CD4-positive, alpha-beta T cell (primary cell): ENCODE data around the gene GCSH. TPM values are rescaled to one million over a fixed set of nuclear protein-coding genes. Genes with fewer than 3 reads are reported as not detected.

Experiments
- ATAC-seq: fragments of 200-7000 bp; cut with Tn5 transposase; one replicate; pipeline ENCODE4 v1.10.0; 2022; ENCODE audit warnings: mild to moderate bottlenecking; ENCODE audit not compliant: poor library complexity
- CTCF ChIA-PET: fragments of 350-600 bp; sonication (Branson Sonifier 250); formaldehyde crosslinking; loops from one replicate; lab custom pipeline; 2021; ENCODE audit warnings: antibody characterized with exemption, inconsistent platforms; lab: Charles Lee
- POLR2A ChIA-PET: fragments of 350-600 bp; sonication (Branson Sonifier 250); formaldehyde crosslinking; loops from one replicate; lab custom pipeline; 2021; ENCODE audit warnings: antibody characterized with exemption, inconsistent platforms; lab: Charles Lee
- DNase-seq, 14 experiments: peaks; one replicate each; pipeline ENCODE4 v3.0.0-alpha.2; 2013 to 2020; ENCODE audit warnings: mixed read lengths in 2 of 14
- H3K27ac ChIP-seq, 2 donors: one replicate each; pipeline versions ENCODE4 v1.5.1 to v1.7.0; 2013; ENCODE audit warnings: low read length in 2 of 2, low read depth in 1 of 2, mild to moderate bottlenecking in 1 of 2
- H3K27me3 ChIP-seq, 2 experiments: 1 replicate in 1 of 2; 2 replicates in 1 of 2; pipeline versions ENCODE4 v1.6.1 to v1.7.0; 2013; ENCODE audit warnings: low read length in 2 of 2, control low read depth in 1 of 2, mild to moderate bottlenecking in 1 of 2, moderate library complexity in 1 of 2; ENCODE audit not compliant: insufficient read depth in 2 of 2, control insufficient read depth in 1 of 2
- H3K36me3 ChIP-seq: one replicate; pipeline ENCODE4 v1.6.1; 2013; ENCODE audit warnings: low read length, control low read depth; ENCODE audit not compliant: insufficient read depth
- H3K4me1 ChIP-seq: one replicate; pipeline ENCODE4 v1.6.1; 2013; ENCODE audit warnings: low read length, control low read depth; ENCODE audit not compliant: insufficient read depth
- H3K4me3 ChIP-seq: one replicate; pipeline ENCODE4 v1.5.1; 2013; ENCODE audit warnings: mild to moderate bottlenecking, low read length, moderate library complexity
- H3K9me3 ChIP-seq, 2 experiments: 1 replicate in 1 of 2; 2 replicates in 1 of 2; pipeline versions ENCODE4 v1.6.1 to v1.7.0; 2013; ENCODE audit warnings: low read length in 2 of 2, mild to moderate bottlenecking in 2 of 2, control low read depth in 1 of 2, moderate library complexity in 1 of 2; ENCODE audit not compliant: control insufficient read depth in 1 of 2, insufficient read depth in 1 of 2
- H3K27ac Mint-ChIP-seq: one replicate; pipeline ENCODE4 v1.8.0; 2020; ENCODE audit warnings: mixed read lengths
- H3K27me3 Mint-ChIP-seq: one replicate; pipeline ENCODE4 v1.8.0; 2021; ENCODE audit warnings: mixed read lengths
- H3K36me3 Mint-ChIP-seq: one replicate; pipeline ENCODE4 v1.8.0; 2021; ENCODE audit warnings: low read depth, mixed read lengths
- H3K4me1 Mint-ChIP-seq: one replicate; pipeline ENCODE4 v1.8.0; 2021; ENCODE audit warnings: low read depth, mixed read lengths
- H3K4me3 Mint-ChIP-seq: one replicate; pipeline ENCODE4 v1.8.0; 2020; ENCODE audit warnings: mild to moderate bottlenecking, mixed read lengths
- H3K9me3 Mint-ChIP-seq: one replicate; pipeline ENCODE4 v1.8.0; 2020; ENCODE audit warnings: mixed read lengths
- intact Hi-C, 2 experiments: fragments of 100-400 bp; cut with DNase I in 1 of 2; cut with micrococcal nuclease in 1 of 2; formaldehyde crosslinking; loops; one replicate each; pipeline versions ENCODE4 v1.15.1 to v1.9.0; 2023 to 2025; cut with DNase I, micrococcal nuclease
- total RNA-seq, 174 experiments: library from RNA in 2 of 174; stranded (reverse) in 2 of 174; gene quantifications; one replicate each; pipeline ENCODE4 v1.2.3 and lab custom pipeline; 2021 to 2026
- TF ChIP-seq, protein P1 (sequence below): fragments of 200-600 bp; IDR thresholded peaks from one replicate; pipeline ENCODE4 v1.8.0; 2022; ENCODE audit warnings: antibody characterized with exemption, mild to moderate bottlenecking

GCSH gene
- total RNA-seq, 2 experiments from 2014 or later = 2.3 to 3.2 TPM

DNA sequence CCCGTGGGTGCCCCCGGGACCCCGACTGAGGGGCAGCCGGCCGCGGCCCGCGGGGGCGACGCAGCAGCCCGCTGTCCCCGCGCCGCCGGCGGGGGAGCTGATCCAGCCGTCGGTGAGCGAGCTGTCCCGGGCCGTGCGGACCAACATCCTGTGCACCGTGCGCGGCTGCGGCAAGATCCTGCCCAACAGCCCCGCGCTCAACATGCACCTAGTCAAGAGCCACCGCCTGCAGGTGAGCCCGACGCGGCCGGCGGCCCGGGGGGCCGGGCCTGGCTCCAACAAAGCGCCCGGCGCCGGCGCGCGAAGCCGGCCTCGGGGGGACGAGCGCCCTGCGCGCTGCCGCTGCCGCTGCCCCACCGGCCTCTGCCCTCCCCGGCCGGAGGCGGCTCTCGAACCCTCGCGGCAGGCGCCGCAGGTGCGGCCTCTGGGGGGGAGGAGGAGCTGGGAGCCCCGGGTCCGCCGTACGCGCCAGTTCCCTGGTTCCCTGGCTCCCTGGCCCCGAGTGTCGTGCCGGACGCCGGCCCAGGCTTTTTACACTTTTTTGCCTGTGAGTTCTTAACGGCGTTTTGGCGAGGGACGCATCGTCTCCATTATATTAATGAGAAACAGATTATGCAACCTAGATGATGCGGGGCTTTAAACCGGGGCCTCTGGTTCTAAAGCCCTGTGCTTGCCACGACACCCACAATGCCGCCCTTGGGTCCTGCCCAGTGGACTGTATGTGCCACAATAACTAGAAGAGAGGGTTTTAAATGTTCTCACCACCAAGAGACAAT is 60.0 kb downstream of the GCSH start:
- H3K27me3 Mint-ChIP-seq = no peaks in the 10 kb centered on the region
- peak in 11 of 14 experiments; percentile 11 to 79 (median 36) for DNase-seq
- H3K36me3 Mint-ChIP-seq = peaks cover 24% of the 10 kb centered on the region
- Histone ChIP-seq H3K4me3 (peak overlapping the region; percentile 57), H3K4me1 (peaks cover 30% of the 10 kb centered on the region), H3K36me3 (peaks cover 8% of the 10 kb centered on the region), H3K9me3 (no peaks in the 10 kb centered on the region), H3K27ac (no peak overlapping the region), H3K27me3 (no peaks in the 10 kb centered on the region)
- ChIA-PET POLR2A (interaction anchor here (0.6 to 3.6 kb wide), 13 partner anchors 9 to 702 kb away, joined by 3 to 51 read pairs (median 4); partner anchors contain the start of genes C16orf46, CENPN, CMC2 and GAN), CTCF (interaction anchor here (0.6 to 8.0 kb wide), 23 partner anchors 9 to 494 kb away, joined by 3 to 80 read pairs (median 4); partner anchors contain the start of genes C16orf46, CENPN, CMC2 and GCSH)
- TF ChIP-seq, protein P1, sequence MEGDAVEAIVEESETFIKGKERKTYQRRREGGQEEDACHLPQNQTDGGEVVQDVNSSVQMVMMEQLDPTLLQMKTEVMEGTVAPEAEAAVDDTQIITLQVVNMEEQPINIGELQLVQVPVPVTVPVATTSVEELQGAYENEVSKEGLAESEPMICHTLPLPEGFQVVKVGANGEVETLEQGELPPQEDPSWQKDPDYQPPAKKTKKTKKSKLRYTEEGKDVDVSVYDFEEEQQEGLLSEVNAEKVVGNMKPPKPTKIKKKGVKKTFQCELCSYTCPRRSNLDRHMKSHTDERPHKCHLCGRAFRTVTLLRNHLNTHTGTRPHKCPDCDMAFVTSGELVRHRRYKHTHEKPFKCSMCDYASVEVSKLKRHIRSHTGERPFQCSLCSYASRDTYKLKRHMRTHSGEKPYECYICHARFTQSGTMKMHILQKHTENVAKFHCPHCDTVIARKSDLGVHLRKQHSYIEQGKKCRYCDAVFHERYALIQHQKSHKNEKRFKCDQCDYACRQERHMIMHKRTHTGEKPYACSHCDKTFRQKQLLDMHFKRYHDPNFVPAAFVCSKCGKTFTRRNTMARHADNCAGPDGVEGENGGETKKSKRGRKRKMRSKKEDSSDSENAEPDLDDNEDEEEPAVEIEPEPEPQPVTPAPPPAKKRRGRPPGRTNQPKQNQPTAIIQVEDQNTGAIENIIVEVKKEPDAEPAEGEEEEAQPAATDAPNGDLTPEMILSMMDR = no peak
- peaks cover 40% of the 10 kb centered on the region for H3K4me1 Mint-ChIP-seq
- no peaks in the 10 kb centered on the region for H3K9me3 Mint-ChIP-seq
- peak overlapping the region; percentile 73 for H3K27ac Mint-ChIP-seq
- peak overlapping the region; percentile 90 for H3K4me3 Mint-ChIP-seq
- intact Hi-C loops = loop anchor here (1.0 to 10.0 kb wide), 9 partner anchors 29 to 1139 kb away; partner anchors contain the start of genes GCSH (in 2 of the 2), CENPN (in 1 of the 2), GAN (in 1 of the 2) and MPHOSPH6 (in 1 of the 2)
- peak; percentile 53 for ATAC-seq

DNA sequence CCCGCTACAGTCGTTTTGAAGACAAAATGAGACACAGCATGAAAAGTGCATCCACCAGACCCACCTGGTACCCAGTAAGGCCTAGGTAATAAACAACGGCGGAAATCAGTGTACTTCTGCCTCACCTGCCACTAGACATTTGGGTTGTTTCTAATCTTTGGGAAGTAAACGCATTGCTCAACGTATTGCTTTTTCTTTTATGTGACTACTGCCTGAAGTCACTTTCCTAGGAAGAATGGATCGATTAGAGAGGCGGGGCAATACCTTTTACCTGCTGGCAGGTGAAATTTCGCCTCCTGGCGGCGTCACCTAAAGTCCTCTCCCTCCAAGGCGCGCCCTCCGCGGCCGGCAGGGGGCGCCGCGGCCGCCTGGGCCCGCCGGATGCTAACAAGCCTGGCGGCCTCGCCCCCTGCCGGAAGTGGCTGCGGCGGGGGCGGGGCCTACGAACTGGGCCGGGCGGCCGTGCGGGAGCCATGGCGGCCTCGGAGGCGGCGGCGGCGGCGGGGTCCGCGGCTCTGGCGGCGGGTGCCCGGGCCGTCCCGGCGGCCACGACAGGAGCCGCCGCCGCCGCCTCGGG is 60.7 kb downstream of the GCSH start, which contains the start of gene ATMIN:
TSS of gene ATMIN (plus strand) at position 445 of the 577 bp plus-strand sequence. CDS start at position 474, 29 bp downstream.
- Mint-ChIP-seq H3K4me3 (peak within 1 kb of the TSS; percentile 90), H3K9me3 (no peaks in the 10 kb centered on the region), H3K4me1 (peaks cover 40% of the 10 kb centered on the region), H3K27ac (peak within 1 kb of the TSS; percentile 73), H3K27me3 (no peaks in the 10 kb centered on the region), H3K36me3 (peaks cover 19% of the 10 kb centered on the region)
- ChIA-PET CTCF (interaction anchor here (0.6 to 8.0 kb wide), 23 partner anchors 10 to 494 kb away, joined by 3 to 80 read pairs (median 4); partner anchors contain the start of genes C16orf46, CENPN, CMC2 and GCSH), POLR2A (interaction anchor here (0.6 to 3.6 kb wide), 13 partner anchors 9 to 702 kb away, joined by 3 to 51 read pairs (median 4); partner anchors contain the start of genes C16orf46, CENPN, CMC2 and GAN)
- H3K36me3 ChIP-seq = peaks cover 3% of the 10 kb centered on the region
- TF ChIP-seq, protein P1 = peak; percentile 84
- H3K9me3 ChIP-seq = no peaks in the 10 kb centered on the region
- intact Hi-C loops = loop anchor here (1.0 to 10.0 kb wide), 8 partner anchors 28 to 1139 kb away; partner anchors contain the start of genes GCSH (in 2 of the 2), CENPN (in 1 of the 2), GAN (in 1 of the 2) and MPHOSPH6 (in 1 of the 2)
- peak within 1 kb of the TSS; percentile 57 for H3K4me3 ChIP-seq
- H3K4me1 ChIP-seq = peaks cover 30% of the 10 kb centered on the region
- ATAC-seq = peak; percentile 94
- no peaks in the 10 kb centered on the region for H3K27me3 ChIP-seq
- no peak within 1 kb of the TSS for H3K27ac ChIP-seq
- peak; percentile 78 to 96 (median 88) for DNase-seq

Other genes with a start within 250 kb of the GCSH start
- 10 to 100 TPM; 67.7 to 68.8 TPM for gene CMC2, start 89.5 kb downstream of the GCSH start, total RNA-seq
- 1 to 10 TPM; 8.7 to 9.7 TPM for gene CENPN, start 89.2 kb downstream of the GCSH start, total RNA-seq
- gene ATMIN, start 60.6 kb downstream of the GCSH start, total RNA-seq = 10 to 100 TPM; 29.9 to 31.7 TPM
- gene C16orf46, start 19.2 kb downstream of the GCSH start, total RNA-seq = under 1 TPM in 1 of 2 experiments, not detected in 1; 0.55 TPM
- not detected for gene BCO1, start 142.3 kb upstream of the GCSH start, total RNA-seq
- 1 to 10 TPM; 4.5 to 4.7 TPM for gene GAN, start 218.6 kb upstream of the GCSH start, total RNA-seq